Ascending aorta (tissue), 2 donors: ENCODE results near the gene ADSS1. TPM values are rescaled to one million over a fixed set of nuclear protein-coding genes. Genes with fewer than 3 reads are reported as not detected.
A peak's percentile ranks its signal among the peaks of the same experiment; 100 is the strongest.

ENCODE experiments used
- DNase-seq, 2 donors: peaks; one replicate each; pipeline ENCODE4 v3.0.0-alpha.2; 2019; ENCODE audit warnings: low spot score in 2 of 2
- H3K27ac ChIP-seq, 2 donors: fragments of 200-600 bp; sonication (generic); one replicate each; pipeline ENCODE4 v1.5.1; 2016 to 2017; ENCODE audit warnings: mild to moderate bottlenecking in 1 of 2
- H3K27me3 ChIP-seq: fragments of 200-600 bp; sonication (generic); one replicate; pipeline ENCODE4 v1.5.1; 2017
- H3K36me3 ChIP-seq, 2 donors: fragments of 200-600 bp; sonication (generic); one replicate each; pipeline ENCODE4 v1.5.1; 2016
- H3K4me1 ChIP-seq, 2 donors: fragments of 200-600 bp; sonication (generic); one replicate each; pipeline ENCODE4 v1.5.1; 2016 to 2017; ENCODE audit warnings: mild to moderate bottlenecking in 1 of 2
- H3K4me3 ChIP-seq, 2 donors: fragments of 200-600 bp; sonication (generic); one replicate each; pipeline ENCODE4 v1.5.1; 2016 to 2017; ENCODE audit warnings: mild to moderate bottlenecking in 1 of 2
- H3K9me3 ChIP-seq, 2 donors: fragments of 200-600 bp; sonication (generic); one replicate each; pipeline ENCODE4 v1.5.1; 2016
- intact Hi-C: fragments of 100-400 bp; cut with DNase I; formaldehyde crosslinking; loops from one replicate; pipeline ENCODE4 v1.15.1; 2023
- total RNA-seq: library from RNA; depleted of rRNA; stranded (reverse); fragments of >200 nt; gene quantifications from one replicate; pipeline ENCODE4 v1.1.0, GENCODE V29; 2016
- TF ChIP-seq, protein P1 (sequence below), 3 experiments: fragments of 200-600 bp in 2 of 3; fragments of 450-650 bp in 1 of 3; sonication (generic) in 2 of 3; IDR thresholded peaks; one replicate each; pipeline ENCODE4 v1.5.1; 2016 to 2019; ENCODE audit warnings: antibody characterized with exemption in 3 of 3, mild to moderate bottlenecking in 1 of 3, moderate library complexity in 1 of 3

The ADSS1 gene
- total RNA-seq, 1 donor from 2014 or later, result 30.2 TPM

DNA sequence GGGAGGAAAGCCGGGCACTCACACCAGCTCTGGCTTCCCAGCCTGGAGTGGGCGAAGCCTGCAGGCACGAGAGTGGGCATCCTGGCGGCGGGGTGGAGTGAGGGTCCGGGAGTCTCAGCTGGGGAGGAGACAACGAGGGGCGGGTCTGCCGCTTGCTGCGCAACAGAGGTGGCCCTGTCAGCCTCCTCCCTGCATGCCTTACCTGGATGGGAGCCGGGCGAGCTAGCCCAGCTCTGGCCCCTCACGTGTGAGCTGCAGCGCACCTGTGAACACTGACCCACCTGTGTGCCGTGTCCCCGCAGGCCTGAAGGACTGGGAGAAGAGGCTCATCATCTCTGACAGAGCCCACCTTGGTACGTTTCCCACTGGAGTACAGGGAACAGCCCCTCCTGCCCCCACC, 15.0 kb downstream of the ADSS1 start:
- intact Hi-C loops, result loop anchor here (10.0 kb wide), 1 partner anchor 746 kb away; the partner anchor contains the start of gene CRIP1
- Histone ChIP-seq H3K27ac (peak overlapping the region; percentile 93 to 94), H3K4me1 (peaks cover 16 to 36% of the 10 kb centered on the region in 2 donors), H3K27me3 (no peaks in the 10 kb centered on the region), H3K4me3 (no peak overlapping the region), H3K9me3 (no peaks in the 10 kb centered on the region), H3K36me3 (peaks cover 53 to 63% of the 10 kb centered on the region in 2 donors)
- TF ChIP-seq, protein P1, sequence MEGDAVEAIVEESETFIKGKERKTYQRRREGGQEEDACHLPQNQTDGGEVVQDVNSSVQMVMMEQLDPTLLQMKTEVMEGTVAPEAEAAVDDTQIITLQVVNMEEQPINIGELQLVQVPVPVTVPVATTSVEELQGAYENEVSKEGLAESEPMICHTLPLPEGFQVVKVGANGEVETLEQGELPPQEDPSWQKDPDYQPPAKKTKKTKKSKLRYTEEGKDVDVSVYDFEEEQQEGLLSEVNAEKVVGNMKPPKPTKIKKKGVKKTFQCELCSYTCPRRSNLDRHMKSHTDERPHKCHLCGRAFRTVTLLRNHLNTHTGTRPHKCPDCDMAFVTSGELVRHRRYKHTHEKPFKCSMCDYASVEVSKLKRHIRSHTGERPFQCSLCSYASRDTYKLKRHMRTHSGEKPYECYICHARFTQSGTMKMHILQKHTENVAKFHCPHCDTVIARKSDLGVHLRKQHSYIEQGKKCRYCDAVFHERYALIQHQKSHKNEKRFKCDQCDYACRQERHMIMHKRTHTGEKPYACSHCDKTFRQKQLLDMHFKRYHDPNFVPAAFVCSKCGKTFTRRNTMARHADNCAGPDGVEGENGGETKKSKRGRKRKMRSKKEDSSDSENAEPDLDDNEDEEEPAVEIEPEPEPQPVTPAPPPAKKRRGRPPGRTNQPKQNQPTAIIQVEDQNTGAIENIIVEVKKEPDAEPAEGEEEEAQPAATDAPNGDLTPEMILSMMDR (IDR thresholded peaks at IDR 0.05), result no peak
- DNase-seq, result no peak

DNA sequence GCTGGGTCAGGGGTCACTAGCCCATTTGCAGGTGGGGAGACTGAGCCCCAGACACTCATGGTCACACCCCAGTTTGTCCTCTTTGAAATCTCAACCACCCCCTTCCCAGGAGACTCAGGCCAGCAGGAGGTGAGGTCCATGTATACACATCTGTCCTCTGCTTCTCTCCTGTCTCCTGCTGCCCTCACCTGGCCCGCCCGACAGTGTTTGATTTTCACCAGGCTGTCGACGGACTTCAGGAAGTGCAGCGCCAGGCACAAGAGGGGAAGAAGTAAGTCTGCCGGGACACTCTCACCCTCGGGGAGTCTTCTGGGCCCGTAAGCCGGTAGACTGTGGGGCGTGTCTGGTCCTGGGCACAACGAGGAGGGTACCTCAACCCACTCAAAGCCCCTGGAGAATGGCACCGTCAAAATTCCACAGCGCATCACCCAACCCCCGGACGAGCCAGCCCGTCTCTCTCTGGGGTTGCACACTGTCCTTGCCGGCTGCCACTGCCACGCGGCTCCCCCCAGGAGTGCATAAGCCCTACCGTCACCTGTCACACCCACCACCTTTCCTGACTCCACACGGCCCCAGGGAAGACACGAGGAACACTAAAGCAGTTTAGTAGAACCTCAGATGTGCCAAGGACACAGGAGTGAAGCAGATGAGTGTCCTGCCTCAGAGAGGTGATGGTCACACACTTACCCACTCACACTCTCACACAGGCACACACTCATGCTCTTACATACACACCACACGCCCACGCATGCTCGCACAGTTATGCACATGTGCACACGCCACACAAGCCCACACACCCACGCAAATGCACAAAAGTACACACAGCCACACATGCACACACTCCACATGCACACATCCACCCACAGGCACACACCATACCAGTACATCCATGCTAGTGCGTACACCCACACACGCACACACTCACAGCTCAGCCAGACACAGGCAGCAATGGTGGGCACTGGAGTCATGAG, 15.8 kb downstream of the ADSS1 start:
- TF ChIP-seq, protein P1 (IDR thresholded peaks at IDR 0.05), result no peak
- Histone ChIP-seq H3K27ac (peak overlapping the region; percentile 93 to 94), H3K36me3 (peaks cover 61 to 71% of the 10 kb centered on the region in 2 donors), H3K27me3 (no peaks in the 10 kb centered on the region), H3K4me3 (no peak overlapping the region), H3K9me3 (no peaks in the 10 kb centered on the region), H3K4me1 (peaks cover 13 to 28% of the 10 kb centered on the region in 2 donors)
- no peak for DNase-seq
- intact Hi-C loops, result loop anchor here (10.0 kb wide), 2 partner anchors 745 to 895 kb away; partner anchors contain the start of genes CRIP1 and PPP1R13B

DNA sequence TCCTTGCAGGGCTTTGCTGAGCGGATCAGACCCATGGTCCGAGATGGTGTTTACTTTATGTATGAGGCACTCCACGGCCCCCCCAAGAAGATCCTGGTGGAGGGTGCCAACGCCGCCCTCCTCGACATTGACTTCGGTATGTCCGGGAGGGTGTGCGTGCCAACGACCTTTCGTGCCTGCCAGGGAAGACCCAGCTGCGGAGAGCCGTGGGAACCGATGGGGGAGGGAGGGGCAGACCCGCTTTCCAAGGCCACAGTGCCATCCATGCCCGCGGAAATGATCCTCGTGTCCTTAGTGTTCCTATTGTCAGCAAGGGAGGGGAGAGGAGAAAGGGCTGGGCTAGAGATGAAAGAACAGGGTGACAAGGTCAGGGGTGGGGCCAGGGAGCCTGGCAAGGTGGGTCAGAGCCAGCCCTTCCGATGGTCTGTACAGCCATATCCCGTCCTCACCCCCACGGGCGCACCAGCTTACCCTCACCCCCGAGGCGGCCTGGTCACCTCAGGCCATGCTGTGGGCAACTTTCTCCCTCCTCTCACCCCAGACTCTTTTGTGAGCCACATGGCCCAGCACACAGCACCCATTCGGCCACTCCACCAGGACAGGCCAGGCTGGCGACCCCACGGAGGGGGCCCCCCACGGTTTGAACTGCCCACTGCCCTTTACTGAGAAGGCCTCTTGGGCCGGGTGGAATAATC, 17.2 kb downstream of the ADSS1 start:
- no peak overlapping the region for H3K4me3 ChIP-seq
- TF ChIP-seq, protein P1 (IDR thresholded peaks at IDR 0.05), result no peak
- intact Hi-C loops, result loop anchor here (10.0 kb wide), 1 partner anchor 896 kb away; the partner anchor contains the start of gene PPP1R13B
- peaks cover 69 to 73% of the 10 kb centered on the region in 2 donors for H3K36me3 ChIP-seq
- DNase-seq, result no peak
- no peaks in the 10 kb centered on the region for H3K9me3 ChIP-seq
- H3K27ac ChIP-seq, result peak overlapping the region; percentile 17 to 64
- peaks cover 8 to 26% of the 10 kb centered on the region in 2 donors for H3K4me1 ChIP-seq
- H3K27me3 ChIP-seq, result no peaks in the 10 kb centered on the region

DNA sequence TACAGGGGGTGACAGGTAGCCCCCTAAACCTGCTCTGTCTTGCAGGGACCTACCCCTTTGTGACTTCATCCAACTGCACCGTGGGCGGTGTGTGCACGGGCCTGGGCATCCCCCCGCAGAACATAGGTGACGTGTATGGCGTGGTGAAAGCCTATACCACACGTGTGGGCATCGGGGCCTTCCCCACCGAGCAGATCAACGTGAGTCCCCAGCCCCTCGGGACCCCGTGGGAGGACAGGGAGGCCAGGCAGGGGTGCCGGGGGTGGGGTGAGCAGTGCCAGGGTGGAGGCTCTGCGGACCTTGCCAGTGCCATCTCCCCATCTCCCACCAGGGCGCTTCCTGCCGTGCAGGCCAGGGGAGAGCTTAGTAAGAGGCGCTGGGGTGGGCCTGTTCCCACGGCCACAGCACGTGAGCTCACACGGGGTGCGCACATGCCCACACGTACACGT, 17.8 kb downstream of the ADSS1 start:
- TF ChIP-seq, protein P1 (IDR thresholded peaks at IDR 0.05), result no peak
- H3K4me3 ChIP-seq, result no peak overlapping the region
- H3K27ac ChIP-seq, result peak overlapping the region; percentile 17 to 64
- peaks cover 69 to 73% of the 10 kb centered on the region in 2 donors for H3K36me3 ChIP-seq
- no peak for DNase-seq
- no peaks in the 10 kb centered on the region for H3K9me3 ChIP-seq
- intact Hi-C loops, result loop anchor here (10.0 kb wide), 1 partner anchor 897 kb away; the partner anchor contains the start of gene PPP1R13B
- no peaks in the 10 kb centered on the region for H3K27me3 ChIP-seq
- peaks cover 12 to 27% of the 10 kb centered on the region in 2 donors for H3K4me1 ChIP-seq
